HepG2 (cell line): ENCODE measurements around the gene FCMR. TPM values are rescaled to one million over a fixed set of nuclear protein-coding genes. Genes with fewer than 3 reads are reported as not detected.
A peak's percentile ranks its signal among the peaks of the same experiment; 100 is the strongest.

Experiments used
- ATAC-seq: fragments of 200-7000 bp; cut with Tn5 transposase; 3 replicates; pipeline ENCODE4 v1.9.1; 2020; ENCODE audit warnings: mild to moderate bottlenecking, moderate library complexity
- BruUV-seq: library from RNA; stranded (reverse); fragments of 400-500 nt; replicated peaks from 2 replicates; lab custom pipeline; 2021; lab: Mats Ljungman, UMichigan
- CTCF ChIA-PET: fragments of 300-600 bp; formaldehyde crosslinking; extraction: SDS; loops from one replicate; lab custom pipeline; 2021; ENCODE audit warnings: low total read pairs, inconsistent platforms, low intra/inter-chr PET ratio; lab: Yijun Ruan, JAX
- POLR2A ChIA-PET: fragments of 350-600 bp; sonication (Branson Sonifier 250); formaldehyde crosslinking; loops from one replicate; lab custom pipeline; 2020; ENCODE audit warnings: antibody characterized with exemption, inconsistent platforms; lab: Yijun Ruan, JAX
- DNase-seq: peaks from one replicate; pipeline ENCODE4 v3.0.0-alpha.2; 2015; ENCODE audit warnings: low spot score
- FAIRE-seq: peaks from 3 replicates; lab custom pipeline; 2011; peaks lifted over from hg19 to GRCh38; lab: Jason Lieb, UNC
- H2AFZ ChIP-seq: one replicate; pipeline ENCODE4 v1.6.1; 2011; ENCODE audit warnings: low read length, inconsistent platforms
- H3K27ac ChIP-seq: fragments of 300-600 bp; 3 replicates; pipeline ENCODE4 v1.8.0; 2011; ENCODE audit warnings: mixed run types, mild to moderate bottlenecking, mixed read lengths, low read length, inconsistent platforms; ENCODE audit not compliant: insufficient read depth; ENCODE audit errors: extremely low read length
- H3K27me3 ChIP-seq, 2 experiments: fragments of 200-600 bp in 1 of 2; 2 replicates in 1 of 2; 3 replicates in 1 of 2; pipeline versions ENCODE4 v1.6.0 to v1.8.0; 2011; ENCODE audit warnings: low read length in 2 of 2, mild to moderate bottlenecking in 2 of 2, moderate library complexity in 2 of 2, inconsistent platforms in 1 of 2; ENCODE audit not compliant: insufficient read depth in 2 of 2, control insufficient read depth in 1 of 2
- H3K36me3 ChIP-seq, 2 experiments: fragments of 200-600 bp in 1 of 2; replicated peaks in 1 of 2; 2 replicates in 1 of 2; 3 replicates in 1 of 2; pipeline versions ENCODE4 v1.5.1 to v1.8.0; 2011; ENCODE audit warnings: low read length in 2 of 2, inconsistent platforms in 1 of 2; ENCODE audit not compliant: insufficient read depth in 2 of 2, control insufficient read depth in 1 of 2
- H3K4me1 ChIP-seq: 2 replicates; pipeline ENCODE4 v1.5.1; 2012; ENCODE audit warnings: low read length, inconsistent platforms; ENCODE audit not compliant: insufficient read depth
- H3K4me2 ChIP-seq: 2 replicates; pipeline ENCODE4 v1.6.0; 2011; ENCODE audit warnings: low read depth, low read length, inconsistent platforms
- H3K4me3 ChIP-seq, 3 experiments: fragments of 200-600 bp in 1 of 3; sonication (generic), shearing (Covaris generic) in 1 of 3; replicated peaks in 1 of 3; 2 replicates each; pipeline ENCODE4 v1.5.1; 2011 to 2016; ENCODE audit warnings: low read length in 3 of 3, inconsistent platforms in 2 of 3, low read depth in 2 of 3, mild to moderate bottlenecking in 2 of 3, control low read depth in 1 of 3, mixed read lengths in 1 of 3; ENCODE audit not compliant: insufficient read depth in 1 of 3
- H3K79me2 ChIP-seq: one replicate; pipeline ENCODE4 v1.6.1; 2011; ENCODE audit warnings: low read length, inconsistent platforms; ENCODE audit not compliant: insufficient read depth
- H3K9ac ChIP-seq: 2 replicates; pipeline ENCODE4 v1.6.0; 2011; ENCODE audit warnings: mild to moderate bottlenecking, low read depth, low read length, inconsistent platforms; ENCODE audit not compliant: insufficient read depth
- H3K9me3 ChIP-seq: 2 replicates; pipeline ENCODE4 v1.5.1; 2012; ENCODE audit warnings: mild to moderate bottlenecking, low read length
- H4K20me1 ChIP-seq: 2 replicates; pipeline ENCODE4 v1.6.0; 2011; ENCODE audit warnings: inconsistent platforms, mild to moderate bottlenecking, low read length, moderate library complexity; ENCODE audit not compliant: insufficient read depth
- HNRNPL ChIP-seq: fragments of 200-400 bp; formaldehyde crosslinking; IDR thresholded peaks from 2 replicates; pipeline ENCODE4 v1.6.1; 2017; ENCODE audit warnings: mild to moderate bottlenecking, low read depth, low read length
- KLF16 ChIP-seq, 2 experiments: sonication (generic) in 1 of 2; formaldehyde crosslinking in 1 of 2; IDR thresholded peaks; 2 replicates each; pipeline versions ENCODE4 v1.6.1 to v1.8.0; 2016 to 2023; ENCODE audit warnings: missing genetic modification reagents in 2 of 2, missing compliant biosample characterization in 1 of 2
- MAFK ChIP-seq, 2 experiments: IDR thresholded peaks in 1 of 2; conservative IDR thresholded peaks in 1 of 2; 2 replicates each; pipeline ENCODE4 v1.6.1; 2011; ENCODE audit warnings: improper control_type of control experiment in 2 of 2, low read length in 2 of 2
- NFIB ChIP-seq: sonication (generic); formaldehyde crosslinking; IDR thresholded peaks from 2 replicates; pipeline ENCODE4 v1.9.0; 2021; ENCODE audit warnings: missing genetic modification reagents, mild to moderate bottlenecking, borderline replicate concordance
- NRL ChIP-seq: sonication (generic); formaldehyde crosslinking; IDR thresholded peaks from 2 replicates; pipeline ENCODE4 v1.5.0; 2020; ENCODE audit warnings: missing genetic modification reagents, mild to moderate bottlenecking, moderate library complexity, borderline replicate concordance
- PAF1 ChIP-seq: IDR thresholded peaks from 2 replicates; pipeline ENCODE4 v1.6.1; 2016; ENCODE audit warnings: missing genetic modification reagents, missing compliant biosample characterization
- POLR2A ChIP-seq, 2 experiments: IDR thresholded peaks; 2 replicates each; pipeline ENCODE4 v1.6.1; 2011; ENCODE audit warnings: low read depth in 2 of 2, low read length in 2 of 2, mild to moderate bottlenecking in 1 of 2, moderate library complexity in 1 of 2; ENCODE audit not compliant: insufficient read depth in 1 of 2
- ZNF782 ChIP-seq: sonication (generic); formaldehyde crosslinking; IDR thresholded peaks from 2 replicates; pipeline ENCODE4 v1.4.0; 2020; ENCODE audit warnings: missing genetic modification reagents, mild to moderate bottlenecking, borderline replicate concordance
- WGBS: methylation state at CpG from one replicate; pipeline ENCODE4 v1.1.6; 2017; ENCODE audit warnings: low lambda C conversion rate; 5-methylcytosine and 5-hydroxymethylcytosine counted together
- in situ Hi-C: cut with HindIII; loops from 2 replicates; pipeline ENCODE4 v1.10.0; 2017; ENCODE audit warnings: low pct_unique_long_range_greater_than_20kb; ENCODE audit not compliant: extremely low pct_ligation_motif_present
- intact Hi-C: fragments of 100-400 bp; cut with micrococcal nuclease; formaldehyde crosslinking; loops from one replicate; pipeline ENCODE4 v1.10.0; 2022; ENCODE audit not compliant: unreplicated experiment
- polyA plus RNA-seq, 8 experiments: library from polyadenylated mRNA; depleted of rRNA in 3 of 8; stranded (reverse) in 7 of 8; unstranded in 1 of 8; fragments of >200 nt; fragmentation: Illumina TruSeq in 4 of 8; extraction: Trizol in 4 of 8; gene quantifications; 2 replicates each; pipeline versions ENCODE4 v1.2.1 to v1.2.3, GENCODE V29; 2011 to 2016; ENCODE audit warnings: low read depth in 4 of 8, missing spikeins in 1 of 8, mixed read lengths in 1 of 8; ENCODE audit not compliant: insufficient read depth in 1 of 8
- total RNA-seq, 5 experiments: library from RNA; depleted of rRNA; stranded (reverse); fragments of >200 nt; fragmentation: Illumina TruSeq; extraction: Trizol; gene quantifications; 2 replicates each; pipeline ENCODE4 v1.2.3, GENCODE V29; 2016; ENCODE audit warnings: low read depth in 1 of 5
- TF ChIP-seq, protein P1 (sequence below): sonication (generic); formaldehyde crosslinking; IDR thresholded peaks from 2 replicates; pipeline ENCODE4 v1.4.0; 2020; ENCODE audit warnings: missing genetic modification reagents

Gene FCMR
- total and polyA plus RNA-seq, 2 of the 13 experiments (the other 11 are each of a cell fraction or from before 2014, with no cell fraction given): not detected

DNA sequence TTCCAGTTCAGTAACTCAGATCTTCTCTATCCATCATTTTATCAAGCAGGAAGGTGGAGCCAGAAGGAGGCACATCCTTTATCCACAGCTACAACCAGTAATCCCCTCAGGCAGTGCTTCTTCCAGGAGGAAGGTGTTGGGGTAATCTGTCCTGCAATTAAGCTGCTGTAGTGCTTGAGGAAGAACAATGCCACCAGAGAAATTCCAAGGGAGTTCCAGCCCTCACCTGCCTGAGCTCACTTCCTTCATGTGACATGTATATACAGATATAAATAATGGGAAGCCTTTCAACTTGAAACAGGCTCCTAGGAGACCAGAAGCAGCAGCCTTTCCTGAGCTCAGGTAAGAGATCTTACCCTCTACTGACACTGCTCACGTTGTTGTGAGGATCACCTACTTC is 58.5 kb downstream of the FCMR start (continued):
- TF ChIP-seq, protein P1, sequence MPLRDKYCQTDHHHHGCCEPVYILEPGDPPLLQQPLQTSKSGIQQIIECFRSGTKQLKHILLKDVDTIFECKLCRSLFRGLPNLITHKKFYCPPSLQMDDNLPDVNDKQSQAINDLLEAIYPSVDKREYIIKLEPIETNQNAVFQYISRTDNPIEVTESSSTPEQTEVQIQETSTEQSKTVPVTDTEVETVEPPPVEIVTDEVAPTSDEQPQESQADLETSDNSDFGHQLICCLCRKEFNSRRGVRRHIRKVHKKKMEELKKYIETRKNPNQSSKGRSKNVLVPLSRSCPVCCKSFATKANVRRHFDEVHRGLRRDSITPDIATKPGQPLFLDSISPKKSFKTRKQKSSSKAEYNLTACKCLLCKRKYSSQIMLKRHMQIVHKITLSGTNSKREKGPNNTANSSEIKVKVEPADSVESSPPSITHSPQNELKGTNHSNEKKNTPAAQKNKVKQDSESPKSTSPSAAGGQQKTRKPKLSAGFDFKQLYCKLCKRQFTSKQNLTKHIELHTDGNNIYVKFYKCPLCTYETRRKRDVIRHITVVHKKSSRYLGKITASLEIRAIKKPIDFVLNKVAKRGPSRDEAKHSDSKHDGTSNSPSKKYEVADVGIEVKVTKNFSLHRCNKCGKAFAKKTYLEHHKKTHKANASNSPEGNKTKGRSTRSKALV: no peak
- TF ChIP-seq NRL (CRISPR knock-in tag): no peak

DNA sequence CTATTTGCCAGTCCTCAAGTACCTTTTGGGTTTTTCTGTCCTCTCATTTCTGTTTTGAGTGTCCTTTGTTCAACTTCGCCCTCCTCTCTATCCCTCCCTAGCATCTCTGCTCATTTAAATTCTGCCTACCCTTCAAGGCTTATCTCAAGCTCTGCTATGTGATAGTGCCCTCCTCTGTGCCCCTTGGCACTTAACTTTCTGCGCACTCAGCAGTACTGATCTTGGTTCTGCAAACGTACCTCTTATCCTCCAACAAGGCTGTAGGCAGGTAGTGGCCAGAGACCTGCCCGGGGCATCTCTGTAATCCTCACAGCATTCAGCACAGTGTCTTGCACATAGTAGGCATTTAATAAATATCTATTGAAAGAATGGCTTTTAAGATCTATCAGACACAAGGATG is 61.6 kb downstream of the FCMR start:
- in situ Hi-C loops: no loop called here
- Histone ChIP-seq H3K27me3 (peaks cover 0 to 5% of the 10 kb centered on the region in 2 experiments; a peak in 3 of 5 replicates), H3K4me2 (no peak overlapping the region), H3K36me3 (no peaks in the 10 kb centered on the region), H3K27ac (no peak overlapping the region), H3K4me3 (no peak overlapping the region), H4K20me1 (no peaks in the 10 kb centered on the region), H3K4me1 (no peaks in the 10 kb centered on the region), H2AFZ (no peak overlapping the region), H3K9ac (no peak overlapping the region), H3K79me2 (no peaks in the 10 kb centered on the region), H3K9me3 (no peaks in the 10 kb centered on the region)
- TF ChIP-seq MAFK (conservative IDR thresholded peaks at IDR 0.05 in 1 of 2, IDR thresholded peaks at IDR 0.05 in 1 of 2; ENCODE audit: low read length in 2 of 2): peak in 1 of 2 experiments; percentile 32; a peak in 1 of 4 replicates
- no peak for TF ChIP-seq POLR2A (IDR thresholded peaks at IDR 0.05; ENCODE audit: insufficient read depth in 1 of 2, low read depth in 2 of 2, low read length in 2 of 2)
- TF ChIP-seq NFIB: no peak
- intact Hi-C loops: no loop called here
- ATAC-seq (no peak), DNase-seq (no peak), FAIRE-seq (no peak)
- WGBS: 29% methylated on average over 4 of the region's 4 CpGs
- ChIA-PET POLR2A (no interaction called here), CTCF (no interaction called here)
- BruUV-seq: no TSS peak

DNA sequence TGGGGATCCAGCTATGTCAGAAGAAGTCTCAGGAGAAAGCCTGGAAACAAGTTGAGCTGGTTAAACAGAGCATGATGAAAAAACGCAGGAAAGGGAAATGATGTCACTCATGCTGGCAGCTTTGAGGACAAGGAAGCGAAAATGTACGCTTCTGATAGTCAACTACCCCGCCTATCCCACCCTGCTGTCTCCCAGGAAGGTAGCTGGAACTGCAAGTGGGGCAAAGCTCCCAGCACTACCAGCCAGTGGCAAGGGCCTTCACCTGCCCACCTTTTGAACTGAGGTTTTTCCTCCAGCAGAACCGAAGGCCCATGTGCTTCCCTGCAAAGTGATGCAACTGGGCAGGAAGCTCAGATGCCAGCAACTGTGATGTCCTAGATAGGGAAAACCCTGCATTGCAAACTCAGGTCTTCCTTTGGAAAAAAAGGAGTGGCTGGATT is 62.6 kb downstream of the FCMR start:
- ChIA-PET POLR2A (no interaction called here), CTCF (no interaction called here)
- BruUV-seq: no TSS peak
- H3K9me3 ChIP-seq: no peaks in the 10 kb centered on the region
- no peaks in the 10 kb centered on the region for H3K4me1 ChIP-seq
- no peak overlapping the region for H3K4me3 ChIP-seq
- 20% methylated on average over 5 of the region's 5 CpGs for WGBS
- TF ChIP-seq PAF1 (CRISPR knock-in tag): no peak
- no peak for TF ChIP-seq HNRNPL
- no peak for TF ChIP-seq KLF16 (CRISPR knock-in tag; IDR thresholded peaks at IDR 0.05)
- TF ChIP-seq ZNF782: no peak
- ATAC-seq: no peak
- DNase-seq: no peak
- no peak overlapping the region for H3K27ac ChIP-seq
- in situ Hi-C loops: no loop called here
- no peaks in the 10 kb centered on the region for H4K20me1 ChIP-seq
- no peak overlapping the region for H3K4me2 ChIP-seq
- no peak for FAIRE-seq
- no peak overlapping the region for H2AFZ ChIP-seq
- H3K27me3 ChIP-seq: peaks cover 0 to 3% of the 10 kb centered on the region in 2 experiments; a peak in 2 of 5 replicates
- no peak overlapping the region for H3K9ac ChIP-seq
- intact Hi-C loops: no loop called here
- no peaks in the 10 kb centered on the region for H3K79me2 ChIP-seq
- no peaks in the 10 kb centered on the region for H3K36me3 ChIP-seq
